VCaP (cell line): ENCODE data around the gene PTCHD1.

ENCODE experiments used
- H3K27ac ChIP-seq: fragments of 450-650 bp; 2 replicates; pipeline ENCODE4 v1.5.1; 2017
- CTCF ChIP-seq: fragments of 450-650 bp; conservative IDR thresholded peaks from 2 replicates; pipeline ENCODE4 v1.5.1; 2017; ENCODE audit warnings: mild to moderate bottlenecking, moderate library complexity

PTCHD1 gene

GRCh38 chrX:23376581-23376980, 41.9 kb downstream of the PTCHD1 start:
- no peak for TF ChIP-seq CTCF
- H3K27ac ChIP-seq = no peak overlapping the region

GRCh38 chrX:23380581-23380980, 45.9 kb downstream of the PTCHD1 start:
- TF ChIP-seq CTCF = no peak
- no peak overlapping the region for H3K27ac ChIP-seq

- H3K27ac ChIP-seq = no peak overlapping the region
Measured at GRCh38 chrX:23381099-23382087, 46.7 kb downstream of the PTCHD1 start.

GRCh38 chrX:23382572-23382971, 47.9 kb downstream of the PTCHD1 start:
- no peak for TF ChIP-seq CTCF
- no peak overlapping the region for H3K27ac ChIP-seq

More at GRCh38 chrX:23381099-23382087, 46.7 kb downstream of the PTCHD1 start:
- no peak for TF ChIP-seq CTCF

GRCh38 chrX:23383411-23383810, 48.8 kb downstream of the PTCHD1 start:
- no peak for TF ChIP-seq CTCF
- no peak overlapping the region for H3K27ac ChIP-seq

- no peak for TF ChIP-seq CTCF
Measured at GRCh38 chrX:23385242-23385641, 50.6 kb downstream of the PTCHD1 start.

GRCh38 chrX:23386260-23386659, 51.6 kb downstream of the PTCHD1 start:
- H3K27ac ChIP-seq = no peak overlapping the region
- no peak for TF ChIP-seq CTCF

More at GRCh38 chrX:23385242-23385641, 50.6 kb downstream of the PTCHD1 start:
- H3K27ac ChIP-seq = no peak overlapping the region
